ENCODE measurements around the gene SLC2A10. TPM values are rescaled to one million over a fixed set of nuclear protein-coding genes. Genes with fewer than 3 reads are reported as not detected.

Gene SLC2A10
- total RNA-seq, 1 donor from 2014 or later = 12.7 TPM

- no peak for FAIRE-seq
Observed at GRCh38 chr20:46666818-46667515, 42.5 kb upstream of the SLC2A10 start.

GRCh38 chr20:46670228-46670584 lies 39.2 kb upstream of the SLC2A10 start:
- Histone ChIP-seq H3K9me3 (ENCODE audit: insufficient read depth, low read depth, low read length) (peaks cover 11% of the 10 kb centered on the region), H3K4me2 (ENCODE audit: low read length) (no peak overlapping the region), H3K36me3 (ENCODE audit: insufficient read depth, low read length) (no peaks in the 10 kb centered on the region), H3K4me3 (ENCODE audit: insufficient read depth, low read depth, low read length) (no peak overlapping the region), H3K9ac (ENCODE audit: low read length) (no peak overlapping the region), H2AFZ (ENCODE audit: low read depth, low read length) (no peak overlapping the region), H3K27ac (ENCODE audit: low read depth, low read length) (no peak overlapping the region), H3K27me3 (ENCODE audit: insufficient read depth, low read length) (no peaks in the 10 kb centered on the region), H3K79me2 (ENCODE audit: insufficient read depth, low read length) (no peaks in the 10 kb centered on the region), H3K4me1 (ENCODE audit: insufficient read depth, low read length) (no peaks in the 10 kb centered on the region), H4K20me1 (ENCODE audit: insufficient read depth, low read length) (no peaks in the 10 kb centered on the region)
- Mint-ChIP-seq H3K36me3 (ENCODE audit: low read depth, unreplicated experiment) (peaks cover 5% of the 10 kb centered on the region), H3K27me3 (ENCODE audit: low read depth, unreplicated experiment) (no peaks in the 10 kb centered on the region), H3K4me3 (ENCODE audit: unreplicated experiment) (no peak overlapping the region), H3K4me1 (ENCODE audit: low read depth, unreplicated experiment) (peaks cover 12% of the 10 kb centered on the region), H3K27ac (ENCODE audit: unreplicated experiment) (no peak overlapping the region), H3K9me3 (ENCODE audit: unreplicated experiment) (peaks cover 21% of the 10 kb centered on the region)
- TF ChIP-seq CTCF (IDR thresholded peaks at IDR 0.05; ENCODE audit: insufficient read depth, low read depth, low read length) = no peak
- no peak for TF ChIP-seq EZH2 (IDR thresholded peaks at IDR 0.05; ENCODE audit: insufficient read depth, low read length)
- DNase-seq (ENCODE audit: low read depth) (no peak), FAIRE-seq (no peak)

More at GRCh38 chr20:46666818-46667515, 42.5 kb upstream of the SLC2A10 start:
- Histone ChIP-seq H3K27me3 (ENCODE audit: insufficient read depth, low read length) (no peaks in the 10 kb centered on the region), H3K36me3 (ENCODE audit: insufficient read depth, low read length) (no peaks in the 10 kb centered on the region), H4K20me1 (ENCODE audit: insufficient read depth, low read length) (no peaks in the 10 kb centered on the region), H3K79me2 (ENCODE audit: insufficient read depth, low read length) (no peaks in the 10 kb centered on the region), H3K9me3 (ENCODE audit: insufficient read depth, low read depth, low read length) (peaks cover 6% of the 10 kb centered on the region), H3K9ac (ENCODE audit: low read length) (no peak overlapping the region), H3K4me1 (ENCODE audit: insufficient read depth, low read length) (no peaks in the 10 kb centered on the region), H3K4me2 (ENCODE audit: low read length) (no peak overlapping the region), H3K27ac (ENCODE audit: low read depth, low read length) (no peak overlapping the region), H3K4me3 (ENCODE audit: insufficient read depth, low read depth, low read length) (no peak overlapping the region), H2AFZ (ENCODE audit: low read depth, low read length) (no peak overlapping the region)
- Mint-ChIP-seq H3K27ac (ENCODE audit: unreplicated experiment) (no peak overlapping the region), H3K9me3 (ENCODE audit: unreplicated experiment) (peaks cover 15% of the 10 kb centered on the region), H3K36me3 (ENCODE audit: low read depth, unreplicated experiment) (peaks cover 3% of the 10 kb centered on the region), H3K4me1 (ENCODE audit: low read depth, unreplicated experiment) (no peaks in the 10 kb centered on the region), H3K27me3 (ENCODE audit: low read depth, unreplicated experiment) (no peaks in the 10 kb centered on the region), H3K4me3 (ENCODE audit: unreplicated experiment) (no peak overlapping the region)
- DNase-seq (ENCODE audit: low read depth) = no peak
- TF ChIP-seq EZH2 (IDR thresholded peaks at IDR 0.05; ENCODE audit: insufficient read depth, low read length) (no peak), CTCF (IDR thresholded peaks at IDR 0.05; ENCODE audit: insufficient read depth, low read depth, low read length) (no peak)
